ENCODE measurements around the gene EPHA8.

DNA sequence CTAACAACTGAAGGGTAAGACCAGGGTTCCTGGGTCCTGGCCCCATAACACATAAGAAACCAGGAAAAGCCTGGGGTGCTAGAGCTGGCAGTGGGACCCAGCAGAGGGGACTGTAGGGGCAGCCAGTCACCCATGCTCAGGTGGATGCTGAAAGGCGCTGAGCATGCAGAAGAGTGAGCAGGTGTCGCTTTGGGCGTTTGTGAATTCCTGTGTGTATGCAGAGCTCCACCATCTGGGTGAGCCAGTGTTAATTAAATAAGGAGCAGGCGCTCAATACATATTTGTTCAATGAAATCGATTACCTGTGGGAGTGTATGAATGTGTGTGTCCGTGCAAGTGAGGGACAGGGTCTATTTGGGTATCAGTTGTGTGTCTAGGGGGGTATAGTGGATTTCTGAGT is 73.6 kb downstream of the EPHA8 start:
- TF ChIP-seq, protein P1, sequence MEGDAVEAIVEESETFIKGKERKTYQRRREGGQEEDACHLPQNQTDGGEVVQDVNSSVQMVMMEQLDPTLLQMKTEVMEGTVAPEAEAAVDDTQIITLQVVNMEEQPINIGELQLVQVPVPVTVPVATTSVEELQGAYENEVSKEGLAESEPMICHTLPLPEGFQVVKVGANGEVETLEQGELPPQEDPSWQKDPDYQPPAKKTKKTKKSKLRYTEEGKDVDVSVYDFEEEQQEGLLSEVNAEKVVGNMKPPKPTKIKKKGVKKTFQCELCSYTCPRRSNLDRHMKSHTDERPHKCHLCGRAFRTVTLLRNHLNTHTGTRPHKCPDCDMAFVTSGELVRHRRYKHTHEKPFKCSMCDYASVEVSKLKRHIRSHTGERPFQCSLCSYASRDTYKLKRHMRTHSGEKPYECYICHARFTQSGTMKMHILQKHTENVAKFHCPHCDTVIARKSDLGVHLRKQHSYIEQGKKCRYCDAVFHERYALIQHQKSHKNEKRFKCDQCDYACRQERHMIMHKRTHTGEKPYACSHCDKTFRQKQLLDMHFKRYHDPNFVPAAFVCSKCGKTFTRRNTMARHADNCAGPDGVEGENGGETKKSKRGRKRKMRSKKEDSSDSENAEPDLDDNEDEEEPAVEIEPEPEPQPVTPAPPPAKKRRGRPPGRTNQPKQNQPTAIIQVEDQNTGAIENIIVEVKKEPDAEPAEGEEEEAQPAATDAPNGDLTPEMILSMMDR (IDR thresholded peaks at IDR 0.05) = no peak
- no peak for TF ChIP-seq POLR2A (IDR thresholded peaks at IDR 0.05)

Measured in adrenal gland (tissue), 5 donors.